Peyer's patch (tissue), 4 donors: ENCODE results near the gene NME5. TPM values are rescaled to one million over a fixed set of nuclear protein-coding genes. Genes with fewer than 3 reads are reported as not detected.

Source experiments
- DNase-seq, 3 donors: peaks; one replicate each; pipeline ENCODE4 v3.0.0-alpha.2; 2017 to 2019
- H3K27ac ChIP-seq, 4 donors: fragments of 200-600 bp; sonication (generic); one replicate each; pipeline ENCODE4 v1.5.1; 2016 to 2019
- H3K27me3 ChIP-seq, 2 donors: fragments of 200-600 bp; sonication (generic); one replicate each; pipeline ENCODE4 v1.5.1; 2019
- H3K36me3 ChIP-seq, 3 donors: fragments of 200-600 bp; sonication (generic); one replicate each; pipeline ENCODE4 v1.5.1; 2016 to 2019
- H3K4me1 ChIP-seq, 4 donors: fragments of 200-600 bp; sonication (generic); one replicate each; pipeline ENCODE4 v1.5.1; 2016 to 2019
- H3K4me3 ChIP-seq, 4 donors: fragments of 200-600 bp; sonication (generic); 1 replicate in 3 of 4; 2 replicates in 1 of 4; pipeline ENCODE4 v1.5.1; 2016 to 2019; ENCODE audit warnings: mild to moderate bottlenecking in 1 of 4
- H3K9me3 ChIP-seq, 4 donors: fragments of 200-600 bp; sonication (generic); one replicate each; pipeline ENCODE4 v1.5.1; 2016 to 2019; ENCODE audit warnings: mild to moderate bottlenecking in 1 of 4
- POLR2A ChIP-seq, 2 donors: fragments of 450-650 bp; IDR thresholded peaks; one replicate each; pipeline ENCODE4 v1.5.1; 2017; ENCODE audit warnings: antibody characterized with exemption in 2 of 2, mild to moderate bottlenecking in 2 of 2, moderate library complexity in 2 of 2
- total RNA-seq, 4 donors: library from RNA; depleted of rRNA; stranded (reverse); fragments of >200 nt; gene quantifications; one replicate each; pipeline ENCODE4 v1.1.0, GENCODE V29; 2016
- TF ChIP-seq, protein P1 (sequence below), 6 experiments: fragments of 450-650 bp in 4 of 6; fragments of 200-600 bp in 2 of 6; sonication (generic) in 1 of 6; IDR thresholded peaks; one replicate each; pipeline ENCODE4 v1.5.1; 2017 to 2019; ENCODE audit warnings: antibody characterized with exemption in 6 of 6, mild to moderate bottlenecking in 3 of 6, moderate library complexity in 1 of 6

NME5 gene
- total RNA-seq, 4 donors from 2014 or later, result 0.70 TPM; not detected in 3

GRCh38 chr5:138180183-138180782 lies 41.1 kb upstream of the NME5 start:
- Histone ChIP-seq H3K4me3 (no peak overlapping the region), H3K27me3 (no peaks in the 10 kb centered on the region), H3K9me3 (no peaks in the 10 kb centered on the region), H3K27ac (no peak overlapping the region), H3K4me1 (peaks cover 0 to 18% (median 0%) of the 10 kb centered on the region in 4 donors), H3K36me3 (peaks cover 0 to 33% (median 0%) of the 10 kb centered on the region in 3 donors)
- no peak for TF ChIP-seq POLR2A (IDR thresholded peaks at IDR 0.05)
- TF ChIP-seq, protein P1, sequence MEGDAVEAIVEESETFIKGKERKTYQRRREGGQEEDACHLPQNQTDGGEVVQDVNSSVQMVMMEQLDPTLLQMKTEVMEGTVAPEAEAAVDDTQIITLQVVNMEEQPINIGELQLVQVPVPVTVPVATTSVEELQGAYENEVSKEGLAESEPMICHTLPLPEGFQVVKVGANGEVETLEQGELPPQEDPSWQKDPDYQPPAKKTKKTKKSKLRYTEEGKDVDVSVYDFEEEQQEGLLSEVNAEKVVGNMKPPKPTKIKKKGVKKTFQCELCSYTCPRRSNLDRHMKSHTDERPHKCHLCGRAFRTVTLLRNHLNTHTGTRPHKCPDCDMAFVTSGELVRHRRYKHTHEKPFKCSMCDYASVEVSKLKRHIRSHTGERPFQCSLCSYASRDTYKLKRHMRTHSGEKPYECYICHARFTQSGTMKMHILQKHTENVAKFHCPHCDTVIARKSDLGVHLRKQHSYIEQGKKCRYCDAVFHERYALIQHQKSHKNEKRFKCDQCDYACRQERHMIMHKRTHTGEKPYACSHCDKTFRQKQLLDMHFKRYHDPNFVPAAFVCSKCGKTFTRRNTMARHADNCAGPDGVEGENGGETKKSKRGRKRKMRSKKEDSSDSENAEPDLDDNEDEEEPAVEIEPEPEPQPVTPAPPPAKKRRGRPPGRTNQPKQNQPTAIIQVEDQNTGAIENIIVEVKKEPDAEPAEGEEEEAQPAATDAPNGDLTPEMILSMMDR (IDR thresholded peaks at IDR 0.05), result peak in 4 of 6 experiments; percentile 24 to 59 (median 50)
- no peak for DNase-seq

DNA sequence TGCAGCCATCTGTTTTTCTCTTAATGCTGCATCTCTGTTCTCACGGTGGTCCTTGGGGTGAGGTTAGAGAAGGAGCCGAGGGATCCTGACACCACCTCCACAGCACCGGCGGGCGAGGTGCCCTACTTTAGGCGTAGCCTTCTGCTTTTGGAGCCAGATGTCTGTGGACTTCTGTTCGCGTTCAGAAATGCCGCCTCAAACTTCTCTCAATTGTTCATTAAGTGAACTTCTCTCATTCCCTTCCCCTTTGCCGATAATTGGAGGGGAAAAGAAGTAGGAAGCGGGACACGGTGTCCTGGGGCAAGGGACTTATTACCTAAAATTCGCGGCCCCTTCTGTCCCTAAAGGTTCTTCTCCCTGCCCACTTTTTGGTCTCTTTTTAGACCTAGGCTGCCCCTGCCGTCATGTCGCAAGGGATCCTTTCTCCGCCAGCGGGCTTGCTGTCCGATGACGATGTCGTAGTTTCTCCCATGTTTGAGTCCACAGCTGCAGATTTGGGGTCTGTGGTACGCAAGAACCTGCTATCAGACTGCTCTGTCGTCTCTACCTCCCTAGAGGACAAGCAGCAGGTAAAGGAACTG lies 40.1 kb upstream of the NME5 start:
- no peaks in the 10 kb centered on the region for H3K27me3 ChIP-seq
- no peaks in the 10 kb centered on the region for H3K9me3 ChIP-seq
- H3K4me3 ChIP-seq, result peak overlapping the region; percentile 47 to 83 (median 64)
- peak overlapping the region in 1 of 4 donors; percentile 89 for H3K27ac ChIP-seq
- TF ChIP-seq, protein P1 (IDR thresholded peaks at IDR 0.05), result no peak
- no peak for TF ChIP-seq POLR2A (IDR thresholded peaks at IDR 0.05)
- H3K36me3 ChIP-seq, result peaks cover 0 to 37% (median 0%) of the 10 kb centered on the region in 3 donors
- H3K4me1 ChIP-seq, result peaks cover 0 to 18% (median 0%) of the 10 kb centered on the region in 4 donors
- DNase-seq, result no peak

- TF ChIP-seq POLR2A (IDR thresholded peaks at IDR 0.05), result peak; percentile 45 to 51
- TF ChIP-seq, protein P1 (IDR thresholded peaks at IDR 0.05), result no peak
- peak within 1 kb of the TSS; percentile 61 to 89 (median 82) for H3K27ac ChIP-seq
- peak; percentile 94 to 98 (median 95) for DNase-seq
- H3K4me3 ChIP-seq, result peak within 1 kb of the TSS; percentile 47 to 83 (median 64)
- peaks cover 0 to 18% (median 0%) of the 10 kb centered on the region in 4 donors for H3K4me1 ChIP-seq
- no peaks in the 10 kb centered on the region for H3K27me3 ChIP-seq
- peaks cover 0 to 37% (median 0%) of the 10 kb centered on the region in 3 donors for H3K36me3 ChIP-seq
- no peaks in the 10 kb centered on the region for H3K9me3 ChIP-seq
Measured at GRCh38 chr5:138178516-138179276, 39.5 kb upstream of the NME5 start, which contains the start of the genes BRD8 and KIF20A. Gene BRD8 (minus strand): TSS chr5:138178630. CDS start chr5:138178614, 16 bp downstream. Gene KIF20A (plus strand): TSS chr5:138179112. CDS start chr5:138179681, 569 bp downstream.

GRCh38 chr5:138177941-138178515 lies 38.8 kb upstream of the NME5 start:
- peaks cover 0 to 18% (median 0%) of the 10 kb centered on the region in 4 donors for H3K4me1 ChIP-seq

More at GRCh38 chr5:138177941-138178515, 38.8 kb upstream of the NME5 start:
- H3K4me3 ChIP-seq, result peak overlapping the region; percentile 47 to 83 (median 64)
- no peaks in the 10 kb centered on the region for H3K9me3 ChIP-seq
- no peak for TF ChIP-seq POLR2A (IDR thresholded peaks at IDR 0.05)
- TF ChIP-seq, protein P1 (IDR thresholded peaks at IDR 0.05), result no peak
- DNase-seq, result peak; percentile 33 to 66 (median 51)
- H3K36me3 ChIP-seq, result peaks cover 0 to 42% (median 0%) of the 10 kb centered on the region in 3 donors
- H3K27ac ChIP-seq, result peak overlapping the region; percentile 61 to 89 (median 82)
- no peaks in the 10 kb centered on the region for H3K27me3 ChIP-seq
